ENCODE measurements around the gene SPATA6L.

The SPATA6L gene

DNA sequence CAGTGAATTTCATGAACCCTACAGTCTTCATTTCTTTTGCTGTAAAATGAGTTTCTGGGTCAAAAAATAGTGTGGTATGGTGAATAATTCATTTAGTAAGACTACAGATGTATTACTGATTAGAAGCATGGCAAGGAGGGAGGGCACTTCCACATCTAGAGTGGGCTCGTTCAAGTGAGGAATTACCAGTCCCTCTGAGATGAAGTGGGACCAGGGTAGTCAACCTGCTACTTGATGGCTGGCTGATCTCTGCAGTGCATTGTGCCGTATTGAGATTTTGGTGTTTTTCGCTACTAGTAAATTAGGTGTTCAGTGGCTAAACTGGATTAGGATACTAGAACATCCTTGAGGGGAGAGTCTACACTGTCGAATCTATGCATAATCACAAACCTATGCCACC, 23.9 kb upstream of the SPATA6L start:
- peaks cover 6% of the 10 kb centered on the region for H3K36me3 ChIP-seq (replicated peaks)
- in situ Hi-C loops (cut with HindIII; ENCODE audit: low pct_ligation_motif_present, low sequenced_read_pairs), result no loop called here

DNA sequence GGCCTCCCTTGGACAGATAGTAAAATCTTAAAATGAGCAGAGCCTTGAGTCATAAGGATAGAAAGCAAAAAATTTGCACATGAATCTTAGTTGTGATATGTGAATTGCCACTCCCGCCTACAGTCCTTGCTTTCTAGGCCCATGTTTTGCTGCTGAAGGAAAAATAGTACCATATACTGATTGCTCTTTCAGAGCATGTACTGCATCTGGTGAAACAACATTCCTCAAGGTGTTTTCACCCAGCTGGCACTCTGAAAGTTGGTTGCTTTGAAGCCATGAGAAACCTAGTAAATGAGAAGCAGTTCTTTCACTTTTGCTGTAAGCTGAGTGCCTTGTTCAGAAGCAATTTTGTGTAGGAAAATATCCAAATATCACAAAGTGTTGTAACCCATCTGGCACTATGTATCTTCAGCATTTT, 23.4 kb upstream of the SPATA6L start:
- no peak overlapping the region for H3K27ac ChIP-seq
- DNase-seq, result no peak
- TF ChIP-seq, protein P1, sequence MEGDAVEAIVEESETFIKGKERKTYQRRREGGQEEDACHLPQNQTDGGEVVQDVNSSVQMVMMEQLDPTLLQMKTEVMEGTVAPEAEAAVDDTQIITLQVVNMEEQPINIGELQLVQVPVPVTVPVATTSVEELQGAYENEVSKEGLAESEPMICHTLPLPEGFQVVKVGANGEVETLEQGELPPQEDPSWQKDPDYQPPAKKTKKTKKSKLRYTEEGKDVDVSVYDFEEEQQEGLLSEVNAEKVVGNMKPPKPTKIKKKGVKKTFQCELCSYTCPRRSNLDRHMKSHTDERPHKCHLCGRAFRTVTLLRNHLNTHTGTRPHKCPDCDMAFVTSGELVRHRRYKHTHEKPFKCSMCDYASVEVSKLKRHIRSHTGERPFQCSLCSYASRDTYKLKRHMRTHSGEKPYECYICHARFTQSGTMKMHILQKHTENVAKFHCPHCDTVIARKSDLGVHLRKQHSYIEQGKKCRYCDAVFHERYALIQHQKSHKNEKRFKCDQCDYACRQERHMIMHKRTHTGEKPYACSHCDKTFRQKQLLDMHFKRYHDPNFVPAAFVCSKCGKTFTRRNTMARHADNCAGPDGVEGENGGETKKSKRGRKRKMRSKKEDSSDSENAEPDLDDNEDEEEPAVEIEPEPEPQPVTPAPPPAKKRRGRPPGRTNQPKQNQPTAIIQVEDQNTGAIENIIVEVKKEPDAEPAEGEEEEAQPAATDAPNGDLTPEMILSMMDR (IDR thresholded peaks at IDR 0.05; ENCODE audit: low read depth, low read length, missing control alignments), result no peak
- peaks cover 11% of the 10 kb centered on the region for H3K36me3 ChIP-seq (replicated peaks)
- no peaks in the 10 kb centered on the region for H3K27me3 ChIP-seq (replicated peaks)
- no peak overlapping the region for H3K4me3 ChIP-seq (ENCODE audit: low read depth, low read length)
- in situ Hi-C loops (cut with HindIII; ENCODE audit: low pct_ligation_motif_present, low sequenced_read_pairs), result no loop called here

More for the DNA sequence above, 23.9 kb upstream of the SPATA6L start:
- H3K4me3 ChIP-seq (ENCODE audit: low read depth, low read length), result no peak overlapping the region
- no peaks in the 10 kb centered on the region for H3K27me3 ChIP-seq (replicated peaks)
- DNase-seq, result no peak
- TF ChIP-seq, protein P1 (IDR thresholded peaks at IDR 0.05; ENCODE audit: low read depth, low read length, missing control alignments), result no peak
- H3K27ac ChIP-seq, result no peak overlapping the region

DNA sequence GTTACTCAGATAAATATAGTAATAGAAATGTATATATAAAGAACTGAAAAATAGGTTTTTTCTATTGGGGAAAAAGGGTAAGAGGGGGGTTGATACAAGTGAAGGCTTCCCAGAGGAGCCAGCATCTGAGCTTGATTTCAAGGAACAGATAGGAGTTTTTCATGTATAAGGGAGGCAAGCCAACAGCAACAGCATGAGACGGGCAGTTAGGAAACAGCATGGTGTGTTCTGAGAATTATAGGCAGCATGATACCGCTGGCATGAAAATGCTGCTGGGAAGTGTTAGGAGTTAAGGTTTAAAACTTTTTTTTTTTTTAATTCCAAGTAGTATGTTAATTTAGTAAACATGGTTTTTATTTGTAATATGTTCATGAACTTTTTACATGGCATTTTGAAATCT, 22.7 kb upstream of the SPATA6L start:
- Histone ChIP-seq H3K27me3 (replicated peaks) (no peaks in the 10 kb centered on the region), H3K4me3 (ENCODE audit: low read depth, low read length) (no peak overlapping the region), H3K27ac (no peak overlapping the region), H3K36me3 (replicated peaks) (peaks cover 9% of the 10 kb centered on the region)
- no peak for DNase-seq
- TF ChIP-seq, protein P1 (IDR thresholded peaks at IDR 0.05; ENCODE audit: low read depth, low read length, missing control alignments), result no peak
- in situ Hi-C loops (cut with HindIII; ENCODE audit: low pct_ligation_motif_present, low sequenced_read_pairs), result no loop called here

DNA sequence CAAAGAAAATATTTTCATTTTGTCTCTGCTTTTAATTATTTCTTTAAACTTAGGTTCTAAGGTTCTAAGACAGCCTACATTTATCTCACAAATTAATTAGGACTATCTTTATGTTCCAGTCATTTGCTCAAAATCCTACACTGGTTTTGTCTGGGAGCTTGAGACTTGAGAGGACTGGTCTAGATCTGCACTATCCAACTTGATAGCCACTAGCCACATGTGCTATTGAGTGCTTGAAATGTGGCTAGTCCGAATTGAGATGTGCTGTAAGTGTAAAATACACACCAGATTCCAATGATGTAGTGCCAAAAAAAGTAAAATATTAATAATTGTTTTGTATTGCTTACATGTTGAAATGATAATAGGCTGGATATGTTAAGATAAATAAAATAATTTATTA, 20.3 kb upstream of the SPATA6L start:
- Histone ChIP-seq H3K27me3 (replicated peaks) (no peaks in the 10 kb centered on the region), H3K4me3 (ENCODE audit: low read depth, low read length) (no peak overlapping the region), H3K27ac (no peak overlapping the region), H3K36me3 (replicated peaks) (peaks cover 8% of the 10 kb centered on the region)
- TF ChIP-seq, protein P1 (IDR thresholded peaks at IDR 0.05; ENCODE audit: low read depth, low read length, missing control alignments), result no peak
- DNase-seq, result no peak
- in situ Hi-C loops (cut with HindIII; ENCODE audit: low pct_ligation_motif_present, low sequenced_read_pairs), result no loop called here

DNA sequence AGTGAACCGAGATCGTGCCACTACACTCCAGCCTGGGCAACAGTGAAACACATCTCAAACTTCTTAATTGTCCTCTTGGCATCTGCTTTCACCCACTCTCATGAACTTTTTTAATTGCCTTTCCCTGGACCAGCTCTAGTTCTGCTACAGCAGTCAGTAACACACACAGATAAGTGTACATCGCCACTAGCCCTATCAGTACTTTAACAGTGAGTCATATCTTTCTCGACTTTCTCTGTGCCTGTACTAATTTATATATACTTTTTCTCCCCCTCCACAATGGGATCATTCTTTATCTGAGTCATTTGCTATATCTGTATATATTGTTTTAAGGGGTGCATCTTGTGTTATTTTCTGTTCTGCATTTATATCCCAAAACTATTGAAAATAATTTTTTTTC, 19.8 kb upstream of the SPATA6L start:
- no peak for DNase-seq
- TF ChIP-seq, protein P1 (IDR thresholded peaks at IDR 0.05; ENCODE audit: low read depth, low read length, missing control alignments), result no peak
- Histone ChIP-seq H3K4me3 (ENCODE audit: low read depth, low read length) (no peak overlapping the region), H3K27me3 (replicated peaks) (no peaks in the 10 kb centered on the region), H3K36me3 (replicated peaks) (peaks cover 8% of the 10 kb centered on the region), H3K27ac (no peak overlapping the region)
- in situ Hi-C loops (cut with HindIII; ENCODE audit: low pct_ligation_motif_present, low sequenced_read_pairs), result no loop called here

DNA sequence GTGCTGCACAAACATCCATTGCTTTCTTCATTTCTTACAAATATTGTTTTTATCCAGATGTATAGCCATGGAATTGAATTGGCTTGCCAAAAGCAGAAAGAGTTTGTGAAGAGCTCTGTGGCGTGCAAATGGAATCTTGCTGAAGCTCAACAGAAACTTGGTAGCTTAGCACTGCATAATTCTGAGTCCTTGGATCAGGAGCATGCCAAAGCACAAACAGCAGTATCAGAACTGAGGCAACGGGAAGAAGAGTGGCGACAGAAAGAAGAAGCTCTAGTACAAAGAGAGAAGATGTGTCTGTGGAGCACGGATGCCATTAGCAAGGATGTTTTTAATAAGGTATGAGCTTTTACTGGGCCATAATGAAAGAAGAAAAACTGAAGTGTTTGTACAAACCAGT, 18.5 kb upstream of the SPATA6L start:
- no peak for DNase-seq
- Histone ChIP-seq H3K4me3 (ENCODE audit: low read depth, low read length) (no peak overlapping the region), H3K36me3 (replicated peaks) (peaks cover 8% of the 10 kb centered on the region), H3K27me3 (replicated peaks) (no peaks in the 10 kb centered on the region), H3K27ac (no peak overlapping the region)
- TF ChIP-seq, protein P1 (IDR thresholded peaks at IDR 0.05; ENCODE audit: low read depth, low read length, missing control alignments), result no peak
- in situ Hi-C loops (cut with HindIII; ENCODE audit: low pct_ligation_motif_present, low sequenced_read_pairs), result no loop called here

All from brain microvascular endothelial cell (primary cell).